Spleen (tissue), 11 donors: ENCODE results near the gene KANSL3. TPM values are rescaled to one million over a fixed set of nuclear protein-coding genes. Genes with fewer than 3 reads are reported as not detected.

ENCODE experiments used
- DNase-seq: peaks from one replicate; pipeline ENCODE4 v3.0.0-alpha.2; 2020
- H3K27ac ChIP-seq, 8 donors: fragments of 200-600 bp; sonication (generic) in 7 of 8; 1 replicate in 4 of 8; 2 replicates in 4 of 8; pipeline versions ENCODE4 v1.5.0 to v1.8.0; 2016 to 2021; ENCODE audit warnings: inconsistent platforms in 4 of 8, mild to moderate bottlenecking in 4 of 8, moderate library complexity in 1 of 8
- H3K27me3 ChIP-seq, 7 donors: fragments of 200-600 bp; sonication (generic) in 6 of 7; replicated peaks in 1 of 7; 1 replicate in 4 of 7; 2 replicates in 3 of 7; pipeline versions ENCODE4 v1.5.0 to v1.8.0; 2016 to 2021; ENCODE audit warnings: inconsistent platforms in 3 of 7, mild to moderate bottlenecking in 1 of 7
- H3K36me3 ChIP-seq, 6 donors: fragments of 200-600 bp; sonication (generic) in 5 of 6; 1 replicate in 4 of 6; 2 replicates in 2 of 6; pipeline versions ENCODE4 v1.5.0 to v1.8.0; 2016 to 2021; ENCODE audit warnings: inconsistent platforms in 2 of 6
- H3K4me1 ChIP-seq, 6 donors: fragments of 200-600 bp; sonication (generic) in 5 of 6; 1 replicate in 3 of 6; 2 replicates in 3 of 6; pipeline versions ENCODE4 v1.5.0 to v1.8.0; 2016 to 2021; ENCODE audit warnings: inconsistent platforms in 3 of 6
- H3K4me3 ChIP-seq, 8 donors: fragments of 200-600 bp; sonication (generic) in 7 of 8; 1 replicate in 4 of 8; 2 replicates in 4 of 8; pipeline versions ENCODE4 v1.5.0 to v1.8.0; 2016 to 2021; ENCODE audit warnings: inconsistent platforms in 4 of 8, mild to moderate bottlenecking in 4 of 8, moderate library complexity in 2 of 8
- H3K9me3 ChIP-seq, 8 donors: fragments of 200-600 bp; sonication (generic) in 7 of 8; 1 replicate in 4 of 8; 2 replicates in 4 of 8; pipeline versions ENCODE4 v1.5.0 to v1.8.0; 2016 to 2021; ENCODE audit warnings: inconsistent platforms in 4 of 8
- POLR2A ChIP-seq, 3 donors: fragments of 450-650 bp; IDR thresholded peaks; one replicate each; pipeline ENCODE4 v1.5.1; 2017; ENCODE audit warnings: antibody characterized with exemption in 3 of 3, mild to moderate bottlenecking in 1 of 3
- POLR2AphosphoS5 ChIP-seq, 3 donors: sonication (generic); formaldehyde crosslinking; IDR thresholded peaks; one replicate each; pipeline ENCODE4 v1.5.1; 2017; ENCODE audit warnings: antibody characterized with exemption in 3 of 3
- WGBS, 5 donors: extraction: QIAGEN DNeasy Blood & Tissue Kit in 3 of 5; methylation state at CpG; one replicate each; pipeline versions ENCODE4 v1.1.5 to v1.1.7; 2013 to 2018; 5-methylcytosine and 5-hydroxymethylcytosine counted together
- intact Hi-C: fragments of 100-400 bp; cut with DNase I; formaldehyde crosslinking; loops from one replicate; pipeline ENCODE4 v1.15.0; 2023; ENCODE audit warnings: low total_unique reads
- polyA plus RNA-seq, 3 donors: library from polyadenylated mRNA; stranded (reverse); fragments of 200-250 nt; gene quantifications; one replicate each; pipeline ENCODE4 v1.2.1, GENCODE V29; 2013
- total RNA-seq, 7 donors: library from RNA; depleted of rRNA in 3 of 7; stranded (reverse); fragments of >200 nt in 3 of 7; fragmentation: NEBNext Ultra II Directional in 4 of 7; extraction: Animal tissue kit (Norgen Biotek cat#: 25700) in 4 of 7; gene quantifications; one replicate each; pipeline versions ENCODE4 v1.1.0 to v1.2.1, GENCODE V29; 2016 to 2021
- TF ChIP-seq, protein P1 (sequence below), 11 experiments: fragments of 200-600 bp in 7 of 11; fragments of 450-650 bp in 4 of 11; sonication (generic) in 4 of 11; IDR thresholded peaks in 8 of 11; conservative IDR thresholded peaks in 3 of 11; 1 replicate in 7 of 11; 2 replicates in 4 of 11; pipeline versions ENCODE4 v1.4.0 to v1.8.0; 2016 to 2021; ENCODE audit warnings: antibody characterized with exemption in 11 of 11, inconsistent platforms in 4 of 11, mild to moderate bottlenecking in 1 of 11
- donor health status: healthy with polysubstance abuse.
- donor health status: DM: no; HTN: no; CAD: no; lungs with moderate emphysema.
- donor health status: DM: no; HTN: no; CAD: no.
- donor health status: Bipolar disorder and iron deficiency.
- donor health status: healthy.
- donor health status: DM: no; HTN: no; CAD: no.
- donor health status: DM: yes; HTN: yes; CAD: no.

The KANSL3 gene
- total and polyA plus RNA-seq, 10 donors: 10.3 to 59.6 (median 48.6) TPM

DNA sequence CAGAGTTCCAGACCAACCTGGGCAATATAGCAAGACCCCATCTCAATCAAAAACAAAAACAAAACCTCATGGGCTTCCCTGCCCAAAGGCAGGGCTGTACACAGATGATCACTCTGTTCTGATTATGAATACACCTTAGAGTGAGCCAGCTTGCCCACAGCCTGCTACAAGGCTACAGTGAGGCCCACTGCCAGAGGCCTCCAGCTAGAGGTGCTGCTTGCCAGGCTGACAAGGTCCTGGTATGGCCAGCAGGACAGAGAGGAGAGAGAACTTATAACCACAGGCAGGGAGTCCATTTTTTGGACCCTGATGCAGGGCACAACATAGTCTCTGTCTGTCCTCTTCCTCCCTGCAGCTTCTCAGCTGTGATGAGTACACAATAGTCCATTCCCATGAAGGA lies 41.5 kb downstream of the KANSL3 start:
- no peaks in the 10 kb centered on the region for H3K27me3 ChIP-seq
- TF ChIP-seq POLR2AphosphoS5 (IDR thresholded peaks at IDR 0.05): no peak
- no peak for TF ChIP-seq POLR2A (IDR thresholded peaks at IDR 0.05)
- TF ChIP-seq, protein P1, sequence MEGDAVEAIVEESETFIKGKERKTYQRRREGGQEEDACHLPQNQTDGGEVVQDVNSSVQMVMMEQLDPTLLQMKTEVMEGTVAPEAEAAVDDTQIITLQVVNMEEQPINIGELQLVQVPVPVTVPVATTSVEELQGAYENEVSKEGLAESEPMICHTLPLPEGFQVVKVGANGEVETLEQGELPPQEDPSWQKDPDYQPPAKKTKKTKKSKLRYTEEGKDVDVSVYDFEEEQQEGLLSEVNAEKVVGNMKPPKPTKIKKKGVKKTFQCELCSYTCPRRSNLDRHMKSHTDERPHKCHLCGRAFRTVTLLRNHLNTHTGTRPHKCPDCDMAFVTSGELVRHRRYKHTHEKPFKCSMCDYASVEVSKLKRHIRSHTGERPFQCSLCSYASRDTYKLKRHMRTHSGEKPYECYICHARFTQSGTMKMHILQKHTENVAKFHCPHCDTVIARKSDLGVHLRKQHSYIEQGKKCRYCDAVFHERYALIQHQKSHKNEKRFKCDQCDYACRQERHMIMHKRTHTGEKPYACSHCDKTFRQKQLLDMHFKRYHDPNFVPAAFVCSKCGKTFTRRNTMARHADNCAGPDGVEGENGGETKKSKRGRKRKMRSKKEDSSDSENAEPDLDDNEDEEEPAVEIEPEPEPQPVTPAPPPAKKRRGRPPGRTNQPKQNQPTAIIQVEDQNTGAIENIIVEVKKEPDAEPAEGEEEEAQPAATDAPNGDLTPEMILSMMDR (IDR thresholded peaks at IDR 0.05 in 8 of 11, conservative IDR thresholded peaks at IDR 0.05 in 3 of 11): no peak
- DNase-seq: no peak
- H3K27ac ChIP-seq: no peak overlapping the region
- intact Hi-C loops: no loop called here
- no peaks in the 10 kb centered on the region for H3K9me3 ChIP-seq
- peaks cover 0 to 100% (median 80%) of the 10 kb centered on the region in 6 donors for H3K36me3 ChIP-seq
- H3K4me1 ChIP-seq: peaks cover 0 to 32% (median 14%) of the 10 kb centered on the region in 6 donors
- H3K4me3 ChIP-seq: no peak overlapping the region

DNA sequence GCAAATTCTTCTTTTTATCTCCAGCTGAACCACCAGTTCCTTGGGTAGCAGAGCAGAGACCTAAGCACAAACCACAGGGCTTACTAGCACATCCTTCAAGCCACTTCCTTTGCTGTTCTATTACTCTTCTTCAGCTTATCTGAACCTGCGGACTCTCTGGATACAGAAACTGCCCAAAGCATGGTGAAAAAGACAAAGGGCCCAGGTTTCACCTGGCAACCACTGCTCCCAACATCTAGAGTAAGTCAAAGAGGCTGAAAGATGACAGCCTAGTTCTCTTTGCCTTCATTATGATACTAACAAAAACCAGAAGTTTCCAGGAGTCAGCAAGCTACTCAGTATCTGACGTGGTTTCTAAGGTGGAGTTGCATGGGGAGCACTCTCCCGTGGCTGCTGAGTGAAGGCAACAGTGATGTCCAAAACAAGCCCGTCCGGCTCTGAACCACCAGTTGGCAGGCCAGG lies 43.4 kb downstream of the KANSL3 start:
- H3K27ac ChIP-seq: peak overlapping the region in 6 of 8 donors; percentile 22 to 74 (median 50)
- peaks cover 0 to 28% (median 14%) of the 10 kb centered on the region in 6 donors for H3K4me1 ChIP-seq
- intact Hi-C loops: no loop called here
- no peaks in the 10 kb centered on the region for H3K27me3 ChIP-seq
- no peak for DNase-seq
- TF ChIP-seq, protein P1 (IDR thresholded peaks at IDR 0.05 in 8 of 11, conservative IDR thresholded peaks at IDR 0.05 in 3 of 11): no peak
- no peaks in the 10 kb centered on the region for H3K9me3 ChIP-seq
- 61 to 80% (median 71%) methylated on average over 5 of the region's 5 CpGs for WGBS, 5 donors
- no peak overlapping the region for H3K4me3 ChIP-seq
- peaks cover 0 to 94% (median 62%) of the 10 kb centered on the region in 6 donors for H3K36me3 ChIP-seq

DNA sequence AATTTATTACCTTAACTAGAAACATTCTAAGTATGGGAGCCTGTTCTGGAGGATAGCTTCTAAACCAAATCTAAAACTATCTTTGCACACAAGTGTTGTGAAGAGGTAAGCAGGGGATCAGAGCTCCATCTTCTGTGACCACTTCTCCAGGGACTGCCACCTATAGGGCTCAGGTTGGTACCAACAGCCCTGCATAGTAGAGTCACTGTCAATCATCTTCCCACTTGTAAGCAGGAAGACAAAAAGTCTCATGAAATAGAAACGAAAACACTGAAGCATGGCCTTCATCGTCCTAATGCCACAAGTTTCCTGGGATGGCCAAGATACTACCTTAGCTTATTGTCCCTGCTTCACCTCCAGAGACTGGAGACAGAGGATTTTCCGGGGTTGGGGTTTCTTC lies 43.8 kb downstream of the KANSL3 start:
- H3K27ac ChIP-seq: peak overlapping the region in 5 of 8 donors; percentile 1 to 74 (median 54)
- intact Hi-C loops: no loop called here
- H3K9me3 ChIP-seq: no peaks in the 10 kb centered on the region
- no peak overlapping the region for H3K4me3 ChIP-seq
- DNase-seq: no peak
- H3K4me1 ChIP-seq: peaks cover 0 to 28% (median 14%) of the 10 kb centered on the region in 6 donors
- 36 to 55% (median 49%) methylated on average over 3 of the region's 3 CpGs for WGBS, 5 donors
- H3K36me3 ChIP-seq: peaks cover 0 to 90% (median 58%) of the 10 kb centered on the region in 6 donors
- no peaks in the 10 kb centered on the region for H3K27me3 ChIP-seq
- TF ChIP-seq, protein P1 (IDR thresholded peaks at IDR 0.05 in 8 of 11, conservative IDR thresholded peaks at IDR 0.05 in 3 of 11): no peak
- TF ChIP-seq POLR2AphosphoS5 (IDR thresholded peaks at IDR 0.05): no peak
- no peak for TF ChIP-seq POLR2A (IDR thresholded peaks at IDR 0.05)

DNA sequence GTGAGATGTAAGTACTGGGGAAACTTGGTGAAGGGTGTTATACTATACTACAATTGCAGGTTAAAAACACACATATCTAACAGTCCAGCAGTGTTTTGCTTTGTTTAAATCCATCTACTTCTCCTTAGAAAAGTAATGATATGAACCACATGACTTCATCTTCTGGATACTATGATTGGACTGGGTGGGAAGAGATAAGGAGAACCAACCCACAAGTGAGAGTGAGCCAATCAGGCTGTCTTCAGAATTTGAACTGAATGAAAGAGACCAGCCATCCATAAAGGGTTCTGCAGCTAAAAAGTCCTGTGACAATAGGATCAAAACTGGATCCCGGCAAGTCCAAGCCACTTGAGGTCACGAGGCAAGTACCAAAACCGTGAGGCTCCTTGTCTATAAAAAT lies 46.6 kb downstream of the KANSL3 start:
- TF ChIP-seq POLR2AphosphoS5 (IDR thresholded peaks at IDR 0.05) (no peak), POLR2A (IDR thresholded peaks at IDR 0.05) (no peak)
- TF ChIP-seq, protein P1 (IDR thresholded peaks at IDR 0.05 in 8 of 11, conservative IDR thresholded peaks at IDR 0.05 in 3 of 11): no peak
- no peaks in the 10 kb centered on the region for H3K9me3 ChIP-seq
- peaks cover 0 to 28% (median 14%) of the 10 kb centered on the region in 6 donors for H3K4me1 ChIP-seq
- intact Hi-C loops: no loop called here
- H3K36me3 ChIP-seq: peaks cover 0 to 72% (median 38%) of the 10 kb centered on the region in 6 donors
- H3K27ac ChIP-seq: peak overlapping the region in 2 of 8 donors; percentile 3 to 59
- H3K27me3 ChIP-seq: no peaks in the 10 kb centered on the region
- WGBS, 5 donors: 94 to 97% (median 95%) methylated on average over 3 of the region's 3 CpGs
- DNase-seq: no peak
- no peak overlapping the region for H3K4me3 ChIP-seq
